Small intestine (tissue), 7 donors: Measurements from ENCODE around the gene H2AZ2. TPM values are rescaled to one million over a fixed set of nuclear protein-coding genes. Genes with fewer than 3 reads are reported as not detected.

ENCODE experiments used
- DNase-seq, 2 donors: peaks; one replicate each; pipeline versions ENCODE4 v3.0.0 to v3.0.0-alpha.2; 2013
- FAIRE-seq: peaks from 2 replicates; lab custom pipeline; 2012; peaks lifted over from hg19 to GRCh38; lab: Jason Lieb, UNC
- H3K27ac ChIP-seq, 3 donors: one replicate each; pipeline ENCODE4 v1.5.1; 2013; ENCODE audit warnings: low read length in 2 of 3, mild to moderate bottlenecking in 2 of 3, control low read depth in 1 of 3, inconsistent platforms in 1 of 3, low read depth in 1 of 3, moderate library complexity in 1 of 3
- H3K27me3 ChIP-seq, 3 donors: one replicate each; pipeline ENCODE4 v1.6.1; 2013; ENCODE audit warnings: low read length in 3 of 3, inconsistent platforms in 1 of 3; ENCODE audit not compliant: control insufficient read depth in 3 of 3, insufficient read depth in 3 of 3
- H3K36me3 ChIP-seq, 3 donors: one replicate each; pipeline ENCODE4 v1.6.1; 2013; ENCODE audit warnings: low read length in 3 of 3, inconsistent platforms in 1 of 3, low read depth in 1 of 3, mild to moderate bottlenecking in 1 of 3, moderate library complexity in 1 of 3; ENCODE audit not compliant: control insufficient read depth in 3 of 3, insufficient read depth in 2 of 3
- H3K4me1 ChIP-seq, 3 donors: one replicate each; pipeline ENCODE4 v1.6.1; 2013; ENCODE audit warnings: low read length in 2 of 3, inconsistent platforms in 1 of 3, low read depth in 1 of 3, mild to moderate bottlenecking in 1 of 3, moderate library complexity in 1 of 3; ENCODE audit not compliant: control insufficient read depth in 3 of 3, insufficient read depth in 2 of 3
- H3K4me3 ChIP-seq, 3 donors: one replicate each; pipeline ENCODE4 v1.5.1; 2013; ENCODE audit warnings: low read length in 3 of 3, control low read depth in 1 of 3, inconsistent platforms in 1 of 3, low read depth in 1 of 3, mild to moderate bottlenecking in 1 of 3, moderate library complexity in 1 of 3
- H3K9me3 ChIP-seq, 2 donors: one replicate each; pipeline ENCODE4 v1.6.1; 2013; ENCODE audit warnings: low read depth in 1 of 2, low read length in 1 of 2; ENCODE audit not compliant: control insufficient read depth in 2 of 2, insufficient read depth in 1 of 2
- WGBS, 3 donors: extraction: QIAGEN DNeasy Blood & Tissue Kit; methylation state at CpG; one replicate each; pipeline ENCODE4 v1.1.7; 2013; 5-methylcytosine and 5-hydroxymethylcytosine counted together
- polyA plus RNA-seq, 4 donors: library from polyadenylated mRNA; stranded (reverse) in 3 of 4; unstranded in 1 of 4; fragments of 200-250 nt in 3 of 4; fragments of 120-200 nt in 1 of 4; gene quantifications; one replicate each; pipeline versions ENCODE4 v1.2.1 to v1.2.3, GENCODE V29; 2013
- donor health status: healthy with polysubstance abuse.
- donor health status: control.
- donor health status: control.
- donor health status: Bipolar disorder and iron deficiency.
- donor health status: healthy.

The H2AZ2 gene
- polyA plus RNA-seq, 4 donors = 76.7 to 159 (median 110) TPM

DNA sequence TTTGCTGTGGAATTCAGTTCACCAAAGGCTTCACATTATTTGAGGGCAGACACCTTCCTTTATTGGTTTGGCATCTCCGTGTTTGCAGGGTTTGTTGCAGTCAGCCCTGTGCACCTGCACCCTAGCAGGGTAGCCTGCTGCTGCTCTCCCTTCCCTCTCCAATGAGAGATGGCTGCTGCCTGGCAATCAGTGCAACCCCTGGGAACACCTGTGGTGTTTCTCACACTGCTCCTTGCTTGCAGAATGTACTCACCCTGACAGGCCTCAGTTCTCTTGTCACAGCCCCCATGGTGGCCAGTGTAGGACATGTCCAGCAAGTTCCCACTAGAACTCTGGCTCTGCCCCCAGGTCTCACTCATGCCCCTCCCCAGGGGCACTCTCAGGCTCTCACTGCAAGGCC, 63.5 kb downstream of the H2AZ2 start:
- H3K27ac ChIP-seq = no peak overlapping the region
- no peaks in the 10 kb centered on the region for H3K4me1 ChIP-seq
- H3K27me3 ChIP-seq = no peaks in the 10 kb centered on the region
- DNase-seq (no peak), FAIRE-seq (no peak)
- 56 to 86% (median 78%) methylated on average over 1 of the region's 1 CpG for WGBS, 3 donors
- no peaks in the 10 kb centered on the region for H3K36me3 ChIP-seq
- H3K9me3 ChIP-seq = peaks cover 0 to 18% of the 10 kb centered on the region in 2 donors
- H3K4me3 ChIP-seq = no peak overlapping the region

DNA sequence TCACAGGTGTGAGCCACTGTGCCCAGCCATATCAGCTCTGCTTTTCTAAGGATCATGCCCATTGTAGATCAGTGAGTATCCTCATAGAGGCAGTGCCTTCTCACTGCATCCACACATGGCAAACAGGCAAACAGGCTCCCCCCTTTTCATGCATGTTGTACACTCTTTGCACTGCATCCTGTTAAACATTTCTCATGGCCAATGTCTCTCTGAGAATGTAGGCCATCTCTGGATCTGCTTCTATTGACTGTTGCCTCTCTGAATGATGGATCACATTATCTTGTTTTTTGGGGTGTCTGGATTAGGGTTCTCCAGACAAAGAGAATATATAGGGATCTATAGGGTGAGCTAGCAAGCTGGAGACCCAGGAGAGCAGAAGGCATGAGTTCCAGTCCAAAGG, 64.5 kb downstream of the H2AZ2 start:
- FAIRE-seq (no peak), DNase-seq (no peak)
- H3K27me3 ChIP-seq = no peaks in the 10 kb centered on the region
- H3K27ac ChIP-seq = no peak overlapping the region
- peaks cover 0 to 18% of the 10 kb centered on the region in 2 donors for H3K9me3 ChIP-seq
- H3K4me3 ChIP-seq = no peak overlapping the region
- no peaks in the 10 kb centered on the region for H3K4me1 ChIP-seq
- no peaks in the 10 kb centered on the region for H3K36me3 ChIP-seq

DNA sequence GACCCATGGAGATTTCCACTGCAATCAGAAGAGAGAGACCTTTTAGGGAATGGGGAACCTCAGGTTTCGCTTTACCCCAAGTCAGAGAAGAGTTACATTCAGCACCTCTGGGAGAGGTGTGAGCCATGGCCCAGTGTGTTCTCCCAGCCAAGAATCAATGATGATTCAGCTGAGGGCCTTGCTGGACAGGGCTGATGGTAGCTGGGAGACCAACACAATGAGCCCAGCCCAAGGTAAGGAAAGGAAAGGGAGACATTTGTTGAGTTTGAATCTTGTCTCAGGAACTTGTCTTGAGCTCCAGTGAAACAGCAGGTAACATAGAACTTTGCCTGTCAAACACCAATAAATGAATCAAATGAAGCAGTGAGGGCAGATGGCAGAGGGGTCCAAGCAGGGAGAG, 65.4 kb downstream of the H2AZ2 start:
- H3K36me3 ChIP-seq = no peaks in the 10 kb centered on the region
- no peak for FAIRE-seq
- no peak overlapping the region for H3K27ac ChIP-seq
- H3K9me3 ChIP-seq = peaks cover 0 to 18% of the 10 kb centered on the region in 2 donors
- no peaks in the 10 kb centered on the region for H3K27me3 ChIP-seq
- no peaks in the 10 kb centered on the region for H3K4me1 ChIP-seq
- WGBS, 3 donors = 95 to 100% (median 98%) methylated on average over 1 of the region's 1 CpG
- no peak for DNase-seq
- no peak overlapping the region for H3K4me3 ChIP-seq

Other genes with a start within 250 kb of the H2AZ2 start
- gene OGDH, start 241.5 kb downstream of the H2AZ2 start, polyA plus RNA-seq = 100 to 1,000 TPM in 2 of 4 donors, 10 to 100 TPM in 2; 66.8 to 136 (median 112) TPM
- 10 to 100 TPM; 18.9 to 75.2 (median 37.6) TPM for gene ZMIZ2, start 99.2 kb downstream of the H2AZ2 start, polyA plus RNA-seq
- gene PPIA, start 51.4 kb downstream of the H2AZ2 start, polyA plus RNA-seq = 1,000 to 10,000 TPM; 1,389 to 4,480 (median 2,811) TPM
- gene PURB, start 37.4 kb upstream of the H2AZ2 start, polyA plus RNA-seq = 10 to 100 TPM in 1 of 4 donors, 1 to 10 TPM in 3; 4.1 to 20.9 (median 6.3) TPM
- gene MYO1G, start 130.9 kb upstream of the H2AZ2 start, polyA plus RNA-seq = 1 to 10 TPM; 1.3 to 4.1 (median 1.9) TPM
- 10 to 100 TPM; 17.8 to 32.3 (median 24.7) TPM for gene CCM2, start 152.1 kb upstream of the H2AZ2 start, polyA plus RNA-seq
- gene NACAD, start 240.9 kb upstream of the H2AZ2 start, polyA plus RNA-seq = 1 to 10 TPM in 2 of 4 donors, under 1 TPM in 2; 0.22 to 2.9 (median 1.1) TPM